Measurements from ENCODE around the gene NLK.
"Not testable (repeated sequence)": the region's sequence is repeated elsewhere in the genome, so short reads cannot be mapped to it uniquely, and the experiment has no call there.

NLK gene

GRCh38 chr17:28118362-28118761 is 75.9 kb downstream of the NLK start:
- DNase-seq: no peak

- no peak for DNase-seq
Observed at GRCh38 chr17:28119046-28119445, 76.6 kb downstream of the NLK start.

DNA sequence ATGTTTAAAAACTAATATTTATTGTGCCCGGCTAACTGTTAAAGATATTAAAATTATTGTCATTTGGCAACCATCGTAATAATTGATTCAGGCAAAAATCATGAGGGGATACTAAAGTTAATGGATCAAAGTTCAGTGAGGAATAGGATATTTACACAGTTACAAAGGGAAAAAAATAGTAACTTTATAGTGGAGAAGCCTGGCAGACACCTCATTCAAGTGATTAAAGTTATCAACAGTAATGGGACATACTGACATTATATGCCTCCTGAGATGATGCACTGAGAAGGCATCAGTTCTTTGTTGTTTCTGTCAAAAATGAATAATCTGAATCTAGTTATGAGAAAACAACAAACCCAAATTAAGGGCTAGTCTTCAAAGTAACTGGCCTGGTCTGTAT is 77.1 kb downstream of the NLK start:
- DNase-seq: no peak

- no peak for DNase-seq
Observed at GRCh38 chr17:28120766-28121165, 78.3 kb downstream of the NLK start.

- no peak for DNase-seq
Observed at GRCh38 chr17:28124962-28125361, 82.5 kb downstream of the NLK start.

- DNase-seq: no peak
Observed at GRCh38 chr17:28125526-28126378, 83.3 kb downstream of the NLK start.

GRCh38 chr17:28127196-28127595 is 84.7 kb downstream of the NLK start:
- DNase-seq: no peak

DNA sequence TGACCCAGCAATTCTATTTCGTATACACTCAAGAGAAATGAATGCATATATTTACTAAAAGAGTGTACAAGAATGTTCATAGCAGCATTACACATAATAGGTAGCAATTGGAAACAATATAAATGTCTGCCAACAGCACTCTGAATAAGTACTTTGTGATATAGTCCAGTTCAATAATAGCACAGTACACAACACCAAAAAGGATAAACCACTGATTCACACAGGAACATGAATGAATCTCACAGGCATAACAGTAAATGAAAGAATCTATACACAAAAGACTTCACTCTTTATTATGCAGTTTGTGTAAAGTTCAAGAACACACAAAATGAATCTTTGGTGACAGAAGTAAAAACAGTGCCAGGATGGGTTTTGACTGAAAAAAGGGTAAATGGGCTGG is 86.3 kb downstream of the NLK start:
- DNase-seq: no peak

DNA sequence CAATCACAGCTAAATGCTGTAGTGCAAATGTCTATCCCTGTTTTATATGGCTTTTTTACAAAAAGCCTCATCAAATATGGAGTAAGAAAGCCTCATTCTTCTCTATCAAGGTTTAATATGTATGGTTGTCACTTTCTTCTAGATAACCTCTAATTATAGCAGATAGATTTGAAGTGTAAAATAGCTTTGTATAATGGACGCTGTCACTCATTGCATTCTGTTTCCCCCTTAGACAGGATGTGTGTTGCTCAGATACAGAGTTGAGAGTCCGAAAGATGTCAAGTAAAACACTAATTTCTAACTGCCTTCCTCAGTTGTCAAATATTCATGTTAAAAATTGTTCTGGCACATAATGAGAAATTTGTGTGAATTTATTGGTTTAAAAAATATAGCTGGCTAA is 88.0 kb downstream of the NLK start:
- no peak for DNase-seq

DNA sequence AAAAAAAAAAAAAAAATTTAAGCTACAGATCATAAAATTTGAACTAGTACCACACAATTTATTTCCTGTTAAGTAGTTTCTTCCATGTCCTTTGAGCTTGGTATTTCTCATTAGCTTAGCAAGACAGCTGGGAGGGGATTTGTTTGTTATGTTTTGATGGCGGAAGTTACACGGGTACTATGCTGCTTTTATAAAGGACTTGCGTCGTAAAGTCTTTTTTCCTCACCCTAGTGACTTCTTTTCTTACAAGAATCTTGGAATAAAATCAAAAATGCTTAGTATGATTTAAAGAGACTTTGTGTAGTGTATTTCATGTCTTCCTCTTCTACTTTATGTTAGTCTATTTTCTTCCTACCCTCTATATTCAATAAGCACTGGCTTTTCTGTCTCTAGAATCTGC is 89.1 kb downstream of the NLK start:
- DNase-seq: no peak

- no peak for DNase-seq
Observed at GRCh38 chr17:28133562-28133970, 91.1 kb downstream of the NLK start.

DNA sequence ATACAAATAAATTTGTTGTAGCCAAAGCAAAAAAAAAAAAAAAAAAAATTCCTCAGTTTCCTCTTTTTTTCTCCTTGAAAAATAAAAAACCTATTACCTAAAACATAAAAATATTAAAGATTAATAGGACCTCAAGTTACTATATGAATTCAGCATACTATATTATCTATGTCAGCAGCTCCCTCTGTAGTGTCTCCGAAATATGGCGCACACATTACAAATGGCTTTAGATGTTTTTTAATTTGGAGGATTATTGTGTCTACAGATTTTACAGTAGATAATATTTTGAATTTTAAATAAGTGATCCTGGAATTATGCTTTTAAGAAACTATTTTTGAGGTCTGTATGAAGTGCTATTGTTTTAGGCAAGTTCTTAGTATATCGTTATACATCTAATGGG is 94.4 kb downstream of the NLK start:
- DNase-seq: no peak

DNA sequence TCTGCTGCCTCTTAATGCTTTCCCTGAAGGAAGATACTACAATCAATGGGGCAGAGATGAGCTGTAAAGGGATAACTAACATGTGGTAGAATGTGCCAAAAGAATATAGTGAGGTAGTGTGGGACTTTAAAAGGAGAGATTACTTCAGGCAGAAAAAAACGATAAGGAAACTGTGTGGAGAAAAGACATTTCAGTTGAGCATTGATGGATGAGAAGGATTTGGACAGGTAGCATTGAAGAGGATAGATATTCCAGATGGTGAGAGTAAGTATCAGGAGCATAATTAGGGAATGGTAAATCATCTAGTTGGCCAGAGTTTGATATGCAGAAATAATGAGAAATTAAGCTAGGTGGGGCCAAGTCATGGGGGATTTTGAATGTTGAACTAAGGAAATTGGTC is 97.3 kb downstream of the NLK start:
- DNase-seq: no peak

GRCh38 chr17:28141313-28141712 is 98.8 kb downstream of the NLK start:
- DNase-seq: no peak

GRCh38 chr17:28141773-28142172 is 99.3 kb downstream of the NLK start:
- DNase-seq: no peak

GRCh38 chr17:28142305-28142704 is 99.8 kb downstream of the NLK start:
- no peak for DNase-seq

DNA sequence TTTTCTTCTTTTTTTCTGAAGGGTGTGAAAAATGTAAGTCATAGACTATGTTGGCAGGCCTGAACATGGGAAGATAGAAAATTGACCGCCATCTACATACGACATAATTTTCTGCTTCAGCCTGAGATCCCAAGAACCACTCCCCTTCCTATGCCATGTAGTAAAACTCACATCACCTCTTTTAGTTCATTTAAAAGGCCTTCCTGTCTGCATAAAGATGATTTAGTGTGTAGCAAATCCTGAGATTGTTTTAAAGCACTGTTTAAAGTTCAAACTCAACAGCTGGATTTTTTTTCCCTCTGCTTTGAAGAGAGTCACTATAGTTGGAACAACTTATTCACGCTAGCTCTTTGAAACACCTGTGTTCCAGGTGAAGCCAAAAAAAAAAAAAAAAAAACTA is 101.5 kb downstream of the NLK start:
- DNase-seq: no peak

GRCh38 chr17:28145348-28145747 is 102.9 kb downstream of the NLK start:
- DNase-seq: no peak

- DNase-seq: no peak
Observed at GRCh38 chr17:28147017-28147416, 104.5 kb downstream of the NLK start.

- no peak for DNase-seq
Observed at GRCh38 chr17:28151001-28151400, 108.5 kb downstream of the NLK start.

DNA sequence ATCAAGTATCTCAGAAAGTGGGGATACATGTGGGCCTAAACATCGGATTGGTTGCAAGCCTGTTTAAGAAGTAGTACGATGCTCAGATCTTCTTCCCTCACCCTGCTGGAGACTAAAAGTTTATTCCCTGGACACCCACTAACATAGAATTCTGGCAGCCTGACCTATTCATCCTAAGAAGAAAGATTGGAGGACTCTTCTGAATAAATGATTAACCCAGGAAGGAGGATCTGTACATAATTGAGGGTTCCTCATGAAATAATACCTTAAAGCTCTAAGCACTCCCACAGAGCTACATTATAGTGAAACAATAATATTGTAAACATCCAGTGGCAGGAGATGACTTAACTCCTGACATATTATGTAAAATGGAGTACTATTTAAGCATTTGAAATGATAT is 111.7 kb downstream of the NLK start:
- DNase-seq: no peak

- not testable (repeated sequence) for DNase-seq
Observed at GRCh38 chr17:28155405-28155804, 112.9 kb downstream of the NLK start.

DNA sequence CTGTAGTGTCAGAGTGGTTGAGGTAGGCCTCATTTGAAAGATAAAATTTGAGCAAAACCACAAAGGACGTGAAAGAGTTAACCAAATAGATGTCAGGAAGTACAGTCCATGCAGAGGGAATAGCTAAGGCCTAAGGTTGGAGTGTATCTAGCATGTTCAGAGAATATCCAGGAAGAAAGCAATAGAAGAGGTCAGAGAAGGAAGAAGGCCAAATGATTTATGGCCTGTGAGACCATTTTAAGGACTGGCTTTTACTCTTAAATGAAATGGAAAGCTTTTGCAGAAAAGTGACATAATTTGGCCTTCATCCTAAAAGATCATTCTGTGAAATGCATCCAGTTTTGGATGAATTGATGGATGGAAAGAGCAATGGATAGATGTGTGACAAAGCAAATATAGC is 116.5 kb downstream of the NLK start:
- no peak for DNase-seq

DNA sequence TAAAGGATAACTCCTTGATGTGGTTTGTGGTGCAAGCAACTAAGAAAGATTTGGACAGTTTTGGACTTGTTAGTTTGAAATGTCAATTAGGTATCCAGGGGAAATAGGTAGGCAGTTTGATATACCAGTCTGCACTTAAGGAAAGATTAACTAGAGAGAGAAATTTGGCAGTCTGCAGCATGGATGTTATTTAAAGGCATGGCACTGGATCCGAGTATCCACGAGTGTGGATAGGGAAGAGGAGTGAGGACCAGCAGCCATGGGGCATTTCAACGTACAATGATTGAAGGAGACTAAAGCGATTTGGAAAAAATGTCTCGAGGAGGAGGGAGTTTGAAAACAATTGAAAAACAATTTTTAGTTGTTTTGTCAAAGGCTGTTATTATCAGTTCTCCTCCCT is 117.4 kb downstream of the NLK start:
- DNase-seq: no peak

GRCh38 chr17:28160610-28161009 is 118.1 kb downstream of the NLK start:
- no peak for DNase-seq

All from activated naive CD4-positive, alpha-beta T cell (primary cell).